GM10266 (cell line): Measurements from ENCODE around the gene CBX5.
A peak's percentile ranks its signal among the peaks of the same experiment; 100 is the strongest.
"Not testable (repeated sequence)": the region's sequence is repeated elsewhere in the genome, so short reads cannot be mapped to it uniquely, and the experiment has no call there.

Experiments used
- DNase-seq: peaks from one replicate; pipeline ENCODE4 v3.0.0; 2012; ENCODE audit errors: extremely low spot score
- TF ChIP-seq, protein P1 (sequence below): IDR thresholded peaks from 2 replicates; pipeline ENCODE4 v1.5.1; 2012; ENCODE audit warnings: mild to moderate bottlenecking, low read depth; ENCODE audit not compliant: control insufficient read depth, insufficient read depth; ENCODE audit errors: missing control alignments

CBX5 gene

DNA sequence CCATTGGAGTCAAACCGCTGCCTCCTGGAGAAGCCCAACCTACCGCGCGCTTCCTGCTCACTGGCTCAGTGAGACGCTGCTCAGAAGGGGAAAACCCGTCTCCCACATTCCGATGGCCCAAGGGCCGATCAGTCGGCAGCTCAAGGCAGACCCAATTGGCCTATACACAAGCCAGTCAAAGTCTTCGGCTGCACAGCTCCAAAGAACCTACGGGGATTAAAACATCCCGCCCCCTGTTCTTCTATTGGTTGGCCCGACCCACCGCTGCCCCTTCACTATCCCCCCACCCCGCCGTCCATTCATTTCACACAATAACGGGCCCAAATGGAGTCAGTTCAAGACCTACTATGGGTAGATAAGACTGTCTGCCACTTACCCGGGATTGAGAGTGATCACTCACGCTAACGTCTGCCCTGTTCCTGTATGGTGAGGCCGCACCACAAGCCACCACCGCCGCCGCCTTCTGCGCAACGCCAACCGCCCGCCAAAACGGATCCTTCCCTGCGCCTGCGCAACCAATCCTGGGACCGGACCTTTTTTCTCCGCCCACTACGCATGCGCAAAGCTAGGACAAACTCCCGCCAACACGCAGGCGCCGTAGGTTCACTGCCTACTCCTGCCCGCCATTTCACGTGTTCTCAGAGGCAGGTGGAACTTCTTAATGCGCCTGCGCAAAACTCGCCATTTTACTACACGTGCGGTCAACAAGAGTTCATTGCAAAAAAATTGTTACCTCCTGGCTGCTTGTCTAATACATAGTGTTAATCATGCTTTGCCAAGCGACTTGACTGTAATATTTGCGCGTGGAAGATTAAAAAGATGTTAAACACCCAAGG lies at the start of gene CBX5:
Gene CBX5 (minus strand): TSS at position 491 of the 836 bp plus-strand sequence. CDS start 22,472 bp downstream, outside the sequence.
- TF ChIP-seq, protein P1, sequence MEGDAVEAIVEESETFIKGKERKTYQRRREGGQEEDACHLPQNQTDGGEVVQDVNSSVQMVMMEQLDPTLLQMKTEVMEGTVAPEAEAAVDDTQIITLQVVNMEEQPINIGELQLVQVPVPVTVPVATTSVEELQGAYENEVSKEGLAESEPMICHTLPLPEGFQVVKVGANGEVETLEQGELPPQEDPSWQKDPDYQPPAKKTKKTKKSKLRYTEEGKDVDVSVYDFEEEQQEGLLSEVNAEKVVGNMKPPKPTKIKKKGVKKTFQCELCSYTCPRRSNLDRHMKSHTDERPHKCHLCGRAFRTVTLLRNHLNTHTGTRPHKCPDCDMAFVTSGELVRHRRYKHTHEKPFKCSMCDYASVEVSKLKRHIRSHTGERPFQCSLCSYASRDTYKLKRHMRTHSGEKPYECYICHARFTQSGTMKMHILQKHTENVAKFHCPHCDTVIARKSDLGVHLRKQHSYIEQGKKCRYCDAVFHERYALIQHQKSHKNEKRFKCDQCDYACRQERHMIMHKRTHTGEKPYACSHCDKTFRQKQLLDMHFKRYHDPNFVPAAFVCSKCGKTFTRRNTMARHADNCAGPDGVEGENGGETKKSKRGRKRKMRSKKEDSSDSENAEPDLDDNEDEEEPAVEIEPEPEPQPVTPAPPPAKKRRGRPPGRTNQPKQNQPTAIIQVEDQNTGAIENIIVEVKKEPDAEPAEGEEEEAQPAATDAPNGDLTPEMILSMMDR = no peak
- peak; percentile 92 for DNase-seq

DNA sequence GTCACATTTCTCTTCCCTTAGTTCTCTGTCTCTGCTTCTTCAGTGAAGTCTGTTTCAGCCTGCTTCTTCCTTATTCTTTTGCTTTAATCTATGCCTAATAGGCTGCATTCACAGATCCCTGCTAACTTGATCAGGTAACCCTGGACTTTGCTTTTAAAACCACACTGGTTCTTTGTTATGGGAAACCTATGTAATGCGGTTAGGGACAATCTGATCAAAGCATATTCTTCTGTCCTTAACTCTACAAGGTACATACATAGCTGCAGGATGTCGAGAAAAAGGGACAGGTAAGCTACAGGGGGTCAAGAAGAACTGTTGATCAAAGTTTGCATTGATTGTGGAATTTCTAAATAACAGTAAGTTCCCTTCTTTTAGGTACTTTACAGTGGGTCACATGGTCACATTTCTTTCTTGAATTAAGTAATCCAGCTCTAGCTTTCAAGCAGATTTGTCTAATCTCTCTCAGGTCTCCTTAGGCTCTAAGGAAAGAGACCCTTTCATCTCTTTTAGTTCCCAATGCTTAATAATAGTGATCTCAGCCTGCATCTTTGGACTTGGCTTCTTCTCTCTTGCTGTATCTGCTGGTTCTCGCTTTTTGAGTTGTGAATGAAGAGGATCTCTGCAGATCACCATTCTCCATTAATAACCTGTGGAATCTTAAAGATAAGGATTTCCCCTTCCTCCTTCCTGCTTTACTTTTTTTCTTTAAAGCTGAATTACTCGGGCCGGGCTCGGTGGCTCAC lies 48.8 kb upstream of the CBX5 start:
- no peak for DNase-seq
- TF ChIP-seq, protein P1 = no peak

GRCh38 chr12:54325442-54326109 lies 45.7 kb upstream of the CBX5 start:
- not testable (repeated sequence) for DNase-seq

DNA sequence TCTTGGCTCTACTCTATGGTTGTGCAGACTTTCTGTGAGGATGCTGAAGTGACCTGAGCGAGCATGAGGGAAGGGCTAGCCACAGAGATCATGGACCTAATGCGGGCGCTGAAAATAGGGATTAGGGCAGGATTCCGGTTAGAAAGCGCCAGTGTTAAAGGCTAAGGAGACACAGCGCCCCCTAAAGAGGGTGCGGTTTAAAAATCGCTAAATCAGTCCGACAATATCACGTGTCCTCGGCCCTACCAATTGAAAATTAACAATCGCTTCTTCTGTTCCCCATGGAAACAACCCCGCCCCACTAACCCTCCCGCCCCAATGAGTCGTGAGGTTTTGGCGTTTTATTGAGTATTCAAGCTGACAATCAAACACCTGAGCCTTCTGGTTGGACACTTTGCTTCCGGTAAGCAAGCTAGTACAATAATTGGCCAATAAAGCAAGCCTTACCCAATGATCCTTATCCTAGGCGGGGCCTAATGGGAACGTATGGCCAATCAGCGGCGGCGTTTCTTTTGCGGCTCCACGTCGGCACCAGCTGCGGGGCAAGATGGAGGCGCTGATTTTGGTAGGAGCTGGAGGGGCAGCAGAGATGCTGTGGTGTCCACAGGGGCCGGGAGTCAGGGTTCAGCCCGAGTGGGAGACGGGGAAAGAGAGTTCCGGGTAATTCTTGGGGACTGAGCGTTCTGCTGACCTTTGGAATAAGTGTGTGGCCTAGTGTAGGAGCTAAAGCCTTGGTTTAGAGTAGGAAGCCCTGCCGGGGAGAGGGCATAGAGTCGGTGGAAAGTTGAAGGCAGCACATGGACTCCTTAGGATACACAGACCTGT lies 44.9 kb upstream of the CBX5 start, which contains the start of gene COPZ1:
Gene COPZ1 (plus strand): TSS at position 515 of the 825 bp plus-strand sequence. CDS start 33 bp downstream, at position 548.
- peak; percentile 88 for DNase-seq
- TF ChIP-seq, protein P1 = peak; percentile 86

- no peak for DNase-seq
- TF ChIP-seq, protein P1 = no peak
Observed at GRCh38 chr12:54321363-54321762, 41.4 kb upstream of the CBX5 start.

GRCh38 chr12:54312309-54312708 lies 32.4 kb upstream of the CBX5 start:
- DNase-seq = not testable (repeated sequence)

- TF ChIP-seq, protein P1 = no peak
- no peak for DNase-seq
Observed at GRCh38 chr12:54311051-54311450, 31.1 kb upstream of the CBX5 start.
